Measurements from ENCODE around the gene RABGEF1. TPM values are rescaled to one million over a fixed set of nuclear protein-coding genes. Genes with fewer than 3 reads are reported as not detected.

The RABGEF1 gene
- total and polyA plus RNA-seq, 4 donors, result 5.2 to 14.0 (median 7.7) TPM

DNA sequence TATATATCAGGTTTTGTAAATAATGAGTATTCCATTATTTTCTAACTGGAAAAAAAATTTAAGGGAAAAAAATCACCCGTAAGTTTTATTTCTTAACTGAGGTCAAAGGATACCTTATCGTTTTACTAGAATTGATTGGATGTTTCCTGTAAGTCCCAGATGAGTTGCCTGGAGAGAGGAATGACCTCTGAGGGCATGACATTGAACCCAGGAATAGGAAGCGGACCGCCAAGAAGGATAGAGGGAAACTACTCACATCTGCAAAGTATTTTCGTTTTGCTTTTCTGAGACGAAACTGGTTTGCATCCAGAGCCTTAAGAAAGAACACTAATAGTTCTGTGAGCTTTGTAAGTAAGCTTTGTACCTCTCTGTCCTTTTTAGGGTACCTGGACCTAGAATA is 17.4 kb downstream of the RABGEF1 start:
- H3K9me3 ChIP-seq (ENCODE audit: control insufficient read depth in 4 of 4, low read length in 3 of 4), result no peaks in the 10 kb centered on the region
- peak overlapping the region; percentile 21 to 66 for H3K27ac ChIP-seq (ENCODE audit: low read depth in 1 of 2, low read length in 2 of 2)
- 53% methylated on average over 6 of the region's 6 CpGs for WGBS
- TF ChIP-seq HNF4G (IDR thresholded peaks at IDR 0.05) (no peak), RXRA (IDR thresholded peaks at IDR 0.05) (peak; percentile 24 to 75), NR2F2 (IDR thresholded peaks at IDR 0.05) (peak; percentile 94), CTCF (IDR thresholded peaks at IDR 0.05; ENCODE audit: low read depth, low read length, missing input control) (no peak), EGR1 (IDR thresholded peaks at IDR 0.05; ENCODE audit: low read depth in 2 of 2) (no peak), HNF4A (conservative IDR thresholded peaks at IDR 0.05) (peak in 1 of 2 donors; percentile 54), GABPA (IDR thresholded peaks at IDR 0.05 in 1 of 2, conservative IDR thresholded peaks at IDR 0.05 in 1 of 2) (no peak)
- TF ChIP-seq, protein P1, sequence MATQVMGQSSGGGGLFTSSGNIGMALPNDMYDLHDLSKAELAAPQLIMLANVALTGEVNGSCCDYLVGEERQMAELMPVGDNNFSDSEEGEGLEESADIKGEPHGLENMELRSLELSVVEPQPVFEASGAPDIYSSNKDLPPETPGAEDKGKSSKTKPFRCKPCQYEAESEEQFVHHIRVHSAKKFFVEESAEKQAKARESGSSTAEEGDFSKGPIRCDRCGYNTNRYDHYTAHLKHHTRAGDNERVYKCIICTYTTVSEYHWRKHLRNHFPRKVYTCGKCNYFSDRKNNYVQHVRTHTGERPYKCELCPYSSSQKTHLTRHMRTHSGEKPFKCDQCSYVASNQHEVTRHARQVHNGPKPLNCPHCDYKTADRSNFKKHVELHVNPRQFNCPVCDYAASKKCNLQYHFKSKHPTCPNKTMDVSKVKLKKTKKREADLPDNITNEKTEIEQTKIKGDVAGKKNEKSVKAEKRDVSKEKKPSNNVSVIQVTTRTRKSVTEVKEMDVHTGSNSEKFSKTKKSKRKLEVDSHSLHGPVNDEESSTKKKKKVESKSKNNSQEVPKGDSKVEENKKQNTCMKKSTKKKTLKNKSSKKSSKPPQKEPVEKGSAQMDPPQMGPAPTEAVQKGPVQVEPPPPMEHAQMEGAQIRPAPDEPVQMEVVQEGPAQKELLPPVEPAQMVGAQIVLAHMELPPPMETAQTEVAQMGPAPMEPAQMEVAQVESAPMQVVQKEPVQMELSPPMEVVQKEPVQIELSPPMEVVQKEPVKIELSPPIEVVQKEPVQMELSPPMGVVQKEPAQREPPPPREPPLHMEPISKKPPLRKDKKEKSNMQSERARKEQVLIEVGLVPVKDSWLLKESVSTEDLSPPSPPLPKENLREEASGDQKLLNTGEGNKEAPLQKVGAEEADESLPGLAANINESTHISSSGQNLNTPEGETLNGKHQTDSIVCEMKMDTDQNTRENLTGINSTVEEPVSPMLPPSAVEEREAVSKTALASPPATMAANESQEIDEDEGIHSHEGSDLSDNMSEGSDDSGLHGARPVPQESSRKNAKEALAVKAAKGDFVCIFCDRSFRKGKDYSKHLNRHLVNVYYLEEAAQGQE (IDR thresholded peaks at IDR 0.05), result no peak
- DNase-seq (ENCODE audit: low spot score), result no peak
- H3K36me3 ChIP-seq (ENCODE audit: control insufficient read depth in 4 of 4, insufficient read depth in 3 of 4, low read depth in 1 of 4, low read length in 3 of 4), result no peaks in the 10 kb centered on the region
- H3K27me3 ChIP-seq (ENCODE audit: control insufficient read depth in 4 of 4, insufficient read depth in 4 of 4, low read length in 3 of 4), result no peaks in the 10 kb centered on the region
- H3K4me1 ChIP-seq (ENCODE audit: control insufficient read depth in 4 of 4, insufficient read depth in 4 of 4, low read length in 3 of 4), result peaks cover 0 to 3% (median 0%) of the 10 kb centered on the region in 4 donors
- no peak overlapping the region for H3K4me3 ChIP-seq (ENCODE audit: low read depth in 1 of 3, low read length in 3 of 3)
- H3K9ac ChIP-seq (ENCODE audit: low read depth in 1 of 2, low read length in 2 of 2), result no peak overlapping the region

DNA sequence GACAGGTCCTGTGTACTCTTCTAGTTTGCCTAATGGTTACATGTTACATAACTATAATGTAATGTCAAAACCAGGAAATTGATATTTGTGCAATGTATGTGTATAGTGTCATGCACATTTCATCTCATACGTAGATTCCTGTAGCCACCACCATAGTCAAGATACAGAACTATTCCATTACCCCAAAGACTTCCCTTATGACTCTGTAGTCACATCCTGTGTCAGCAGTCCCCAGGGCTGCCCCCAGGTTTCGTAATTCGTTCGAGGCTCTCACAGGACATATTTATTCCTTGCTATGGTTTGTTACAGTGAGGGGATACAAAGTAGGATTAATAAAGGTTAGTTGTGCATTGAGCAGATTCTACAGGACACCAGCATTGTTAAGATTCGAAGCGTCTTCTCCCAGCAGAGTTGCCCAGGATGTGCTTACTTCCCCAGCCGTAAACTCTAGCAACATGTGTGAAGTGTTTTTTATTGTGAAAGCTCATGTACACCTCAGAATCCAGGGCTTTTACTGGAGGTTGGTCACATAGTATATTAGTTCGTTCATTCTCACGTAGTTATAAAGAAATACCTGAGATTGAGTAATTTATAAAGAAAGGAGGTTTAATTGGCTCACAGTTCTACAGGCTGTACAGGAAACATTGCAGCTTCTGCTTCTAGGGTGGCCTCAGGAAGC is 18.6 kb downstream of the RABGEF1 start:
- Histone ChIP-seq H3K9ac (ENCODE audit: low read depth in 1 of 2, low read length in 2 of 2) (no peak overlapping the region), H3K36me3 (ENCODE audit: control insufficient read depth in 4 of 4, insufficient read depth in 3 of 4, low read depth in 1 of 4, low read length in 3 of 4) (no peaks in the 10 kb centered on the region), H3K9me3 (ENCODE audit: control insufficient read depth in 4 of 4, low read length in 3 of 4) (no peaks in the 10 kb centered on the region), H3K4me1 (ENCODE audit: control insufficient read depth in 4 of 4, insufficient read depth in 4 of 4, low read length in 3 of 4) (peaks cover 0 to 3% (median 0%) of the 10 kb centered on the region in 4 donors), H3K27ac (ENCODE audit: low read depth in 1 of 2, low read length in 2 of 2) (peak overlapping the region in 1 of 2 donors; percentile 58), H3K27me3 (ENCODE audit: control insufficient read depth in 4 of 4, insufficient read depth in 4 of 4, low read length in 3 of 4) (no peaks in the 10 kb centered on the region), H3K4me3 (ENCODE audit: low read depth in 1 of 3, low read length in 3 of 3) (no peak overlapping the region)
- WGBS, result 85% methylated on average over 9 of the region's 9 CpGs
- no peak for DNase-seq (ENCODE audit: low spot score)
- TF ChIP-seq, protein P2, sequence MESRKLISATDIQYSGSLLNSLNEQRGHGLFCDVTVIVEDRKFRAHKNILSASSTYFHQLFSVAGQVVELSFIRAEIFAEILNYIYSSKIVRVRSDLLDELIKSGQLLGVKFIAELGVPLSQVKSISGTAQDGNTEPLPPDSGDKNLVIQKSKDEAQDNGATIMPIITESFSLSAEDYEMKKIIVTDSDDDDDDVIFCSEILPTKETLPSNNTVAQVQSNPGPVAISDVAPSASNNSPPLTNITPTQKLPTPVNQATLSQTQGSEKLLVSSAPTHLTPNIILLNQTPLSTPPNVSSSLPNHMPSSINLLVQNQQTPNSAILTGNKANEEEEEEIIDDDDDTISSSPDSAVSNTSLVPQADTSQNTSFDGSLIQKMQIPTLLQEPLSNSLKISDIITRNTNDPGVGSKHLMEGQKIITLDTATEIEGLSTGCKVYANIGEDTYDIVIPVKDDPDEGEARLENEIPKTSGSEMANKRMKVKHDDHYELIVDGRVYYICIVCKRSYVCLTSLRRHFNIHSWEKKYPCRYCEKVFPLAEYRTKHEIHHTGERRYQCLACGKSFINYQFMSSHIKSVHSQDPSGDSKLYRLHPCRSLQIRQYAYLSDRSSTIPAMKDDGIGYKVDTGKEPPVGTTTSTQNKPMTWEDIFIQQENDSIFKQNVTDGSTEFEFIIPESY (IDR thresholded peaks at IDR 0.05), result no peak
- TF ChIP-seq, protein P3, sequence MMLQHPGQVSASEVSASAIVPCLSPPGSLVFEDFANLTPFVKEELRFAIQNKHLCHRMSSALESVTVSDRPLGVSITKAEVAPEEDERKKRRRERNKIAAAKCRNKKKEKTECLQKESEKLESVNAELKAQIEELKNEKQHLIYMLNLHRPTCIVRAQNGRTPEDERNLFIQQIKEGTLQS (IDR thresholded peaks at IDR 0.05), result no peak
- TF ChIP-seq FOXA2 (IDR thresholded peaks at IDR 0.05) (no peak), YY1 (IDR thresholded peaks at IDR 0.05) (no peak), CTCF (IDR thresholded peaks at IDR 0.05; ENCODE audit: low read depth, low read length, missing input control) (no peak), HNF4G (IDR thresholded peaks at IDR 0.05) (no peak), GABPA (IDR thresholded peaks at IDR 0.05 in 1 of 2, conservative IDR thresholded peaks at IDR 0.05 in 1 of 2) (no peak), EGR1 (IDR thresholded peaks at IDR 0.05; ENCODE audit: low read depth in 2 of 2) (no peak), TAF1 (conservative IDR thresholded peaks at IDR 0.05) (no peak), NR2F2 (IDR thresholded peaks at IDR 0.05) (no peak), JUND (IDR thresholded peaks at IDR 0.05) (no peak), FOXA1 (IDR thresholded peaks at IDR 0.05) (no peak), SP1 (IDR thresholded peaks at IDR 0.05) (no peak), RXRA (IDR thresholded peaks at IDR 0.05) (no peak)
- TF ChIP-seq, protein P1 (IDR thresholded peaks at IDR 0.05), result no peak
- TF ChIP-seq, protein P4, sequence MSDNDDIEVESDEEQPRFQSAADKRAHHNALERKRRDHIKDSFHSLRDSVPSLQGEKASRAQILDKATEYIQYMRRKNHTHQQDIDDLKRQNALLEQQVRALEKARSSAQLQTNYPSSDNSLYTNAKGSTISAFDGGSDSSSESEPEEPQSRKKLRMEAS (IDR thresholded peaks at IDR 0.05), result no peak
